ENCODE results near the gene CEP72.
"Not testable (repeated sequence)": the region's sequence is repeated elsewhere in the genome, so short reads cannot be mapped to it uniquely, and the experiment has no call there.

Gene CEP72

DNA sequence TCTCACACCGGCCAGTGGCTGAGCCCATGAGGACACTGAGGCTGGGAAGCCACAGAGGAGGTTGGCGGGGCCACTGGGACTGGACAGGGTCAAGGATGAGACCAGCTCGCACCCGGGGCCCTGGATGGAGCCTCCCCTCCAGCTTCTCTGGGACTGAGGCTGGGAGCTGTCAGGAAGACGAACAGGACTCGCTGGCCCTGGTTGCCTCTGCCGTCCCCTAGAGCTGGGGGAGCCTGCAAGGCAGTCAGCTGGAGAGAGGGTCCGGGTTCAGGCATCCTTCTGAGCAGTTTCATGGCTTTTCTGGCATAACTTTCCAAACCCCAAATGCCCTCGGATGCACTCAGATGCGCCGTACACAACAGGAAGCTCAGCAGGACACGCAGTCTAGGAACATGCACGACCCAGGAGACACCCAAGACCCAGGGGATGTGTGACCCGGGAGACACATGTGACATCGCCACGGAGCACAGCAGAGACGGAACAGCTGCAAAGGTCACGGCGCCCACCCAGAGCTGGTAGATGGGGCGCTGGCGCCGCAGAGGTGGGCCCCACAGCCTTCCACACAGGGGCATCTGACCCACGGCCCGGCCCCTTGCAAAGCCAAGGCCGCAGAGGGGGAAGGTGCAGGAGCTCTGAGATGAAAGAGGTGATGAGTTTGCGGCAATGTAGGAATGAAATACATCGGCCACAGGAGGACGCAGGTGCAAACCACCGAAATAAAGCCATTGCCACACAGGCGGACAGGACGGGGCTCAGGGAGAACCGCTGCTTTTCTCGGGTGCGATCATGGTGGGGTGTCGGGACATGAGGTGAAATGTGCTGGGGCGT is 63.9 kb downstream of the CEP72 start:
- no peak overlapping the region for H3K4me3 ChIP-seq (ENCODE audit: low read length)
- no peak for DNase-seq (ENCODE audit: low read depth, low spot score)

GRCh38 chr5:676699-677076 is 64.5 kb downstream of the CEP72 start:
- H3K4me3 ChIP-seq (ENCODE audit: low read length): no peak overlapping the region
- DNase-seq (ENCODE audit: low read depth, low spot score): no peak

DNA sequence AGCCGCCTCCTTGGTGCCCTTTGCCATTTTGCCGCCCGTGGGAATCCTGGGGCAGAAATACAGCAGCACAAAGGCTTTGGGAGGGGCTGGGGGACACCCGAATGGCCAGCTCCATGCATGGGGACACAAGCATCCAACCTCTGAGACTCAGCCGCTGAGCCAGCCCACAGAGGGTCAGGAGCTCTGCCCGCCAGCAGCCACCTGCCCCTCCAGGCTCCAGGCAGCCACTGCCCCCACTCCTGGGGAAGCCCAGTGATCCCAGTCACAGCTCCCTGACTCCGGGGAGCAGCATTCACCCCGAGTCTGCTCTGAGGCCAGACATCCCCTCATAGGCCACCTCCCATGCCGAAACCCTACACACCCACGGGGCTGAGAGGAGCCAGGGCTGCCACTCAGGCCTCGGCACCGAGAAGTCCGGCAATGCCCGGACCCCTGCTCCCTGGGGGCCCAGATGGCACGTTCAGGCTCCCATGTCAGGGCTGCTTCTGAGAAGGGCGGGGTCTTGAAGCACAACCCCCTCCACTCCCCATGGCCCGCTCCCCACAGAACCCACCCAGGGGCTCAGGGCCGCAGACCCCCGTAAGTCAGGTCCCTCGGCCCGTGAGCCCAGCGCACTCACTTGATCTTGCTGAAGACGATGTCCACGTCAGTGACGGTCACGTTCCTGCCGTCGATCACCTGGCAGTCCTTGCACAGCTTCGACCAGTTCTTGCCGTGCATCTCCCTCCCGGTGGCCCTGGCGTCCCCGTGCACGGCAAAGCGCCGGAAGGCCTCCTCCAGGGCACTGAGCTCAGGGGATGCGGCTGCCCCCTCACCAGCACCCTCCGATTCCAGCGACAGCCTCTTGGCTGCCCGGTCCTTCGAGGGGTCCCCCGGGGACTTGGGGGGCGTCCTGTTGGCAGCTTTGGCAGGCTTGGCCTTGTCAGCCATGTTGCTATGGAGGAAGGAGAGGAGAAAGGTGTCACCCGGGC is 65.3 kb downstream of the CEP72 start:
- no peak overlapping the region for H3K4me3 ChIP-seq (ENCODE audit: low read length)
- no peak for DNase-seq (ENCODE audit: low read depth, low spot score)

DNA sequence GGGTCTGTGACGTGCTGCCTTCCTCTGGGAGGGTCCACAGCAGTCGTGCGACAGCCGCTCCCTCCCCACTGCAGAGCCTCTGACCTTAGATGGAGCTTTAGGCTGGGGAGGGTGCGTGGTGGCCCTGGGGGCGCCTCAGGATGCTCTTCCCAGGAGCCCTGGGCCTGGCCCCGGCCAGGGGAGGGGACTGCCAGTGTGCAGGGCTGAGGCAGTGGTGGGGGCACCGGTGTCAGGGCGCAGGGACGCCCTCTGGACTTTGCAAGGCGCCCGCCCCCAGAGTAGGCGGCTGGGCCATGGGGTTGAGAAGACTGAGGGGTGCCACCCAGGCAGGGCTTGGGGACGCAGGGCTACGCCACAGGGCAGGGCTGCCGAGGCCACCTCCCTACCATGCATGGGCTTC is 66.4 kb downstream of the CEP72 start:
- H3K4me3 ChIP-seq (ENCODE audit: low read length); DNase-seq (ENCODE audit: low read depth, low spot score): not testable (repeated sequence)

DNA sequence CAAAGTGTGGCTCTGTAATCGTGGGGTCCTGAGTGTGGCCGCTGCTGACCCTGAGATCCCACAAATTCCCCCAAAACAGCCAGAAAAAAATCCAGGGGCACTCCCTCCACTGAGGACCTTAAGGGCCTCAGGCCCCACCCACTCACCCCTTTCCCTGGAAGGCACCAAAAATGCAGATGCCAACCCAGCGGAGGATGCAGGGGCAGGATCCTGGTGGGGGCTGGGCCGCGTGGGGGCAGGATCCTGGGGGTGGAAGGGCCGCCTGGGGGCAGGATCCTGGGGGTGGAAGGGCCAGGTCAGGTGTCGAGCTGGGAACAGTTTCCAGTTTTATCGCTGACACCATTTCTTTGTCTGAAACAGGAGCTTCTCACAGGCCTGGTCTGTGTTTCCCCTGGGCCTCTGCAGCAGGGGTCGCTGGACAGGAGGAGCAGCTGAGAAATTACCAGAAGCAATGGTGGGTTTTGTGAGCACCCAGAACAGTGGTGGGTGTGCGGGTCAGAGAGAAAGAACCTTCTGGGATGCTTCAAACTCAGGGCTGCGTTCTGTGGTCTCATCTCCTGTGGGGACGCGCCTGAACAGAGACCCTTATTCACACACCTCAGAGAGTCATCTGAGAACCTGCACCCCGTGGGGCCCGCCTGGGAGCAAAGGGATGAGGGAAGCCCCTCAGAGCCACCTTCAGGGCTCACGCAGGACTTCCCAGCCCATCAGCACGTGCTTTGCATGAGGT is 67.2 kb downstream of the CEP72 start:
- DNase-seq (ENCODE audit: low read depth, low spot score); H3K4me3 ChIP-seq (ENCODE audit: low read length): not testable (repeated sequence)

- H3K4me3 ChIP-seq (ENCODE audit: low read length): not testable (repeated sequence)
Observed at GRCh38 chr5:680118-680795, 68.1 kb downstream of the CEP72 start.

GRCh38 chr5:680836-681235 is 68.7 kb downstream of the CEP72 start:
- DNase-seq (ENCODE audit: low read depth, low spot score); H3K4me3 ChIP-seq (ENCODE audit: low read length): not testable (repeated sequence)

More at GRCh38 chr5:680118-680795, 68.1 kb downstream of the CEP72 start:
- DNase-seq (ENCODE audit: low read depth, low spot score): not testable (repeated sequence)

DNA sequence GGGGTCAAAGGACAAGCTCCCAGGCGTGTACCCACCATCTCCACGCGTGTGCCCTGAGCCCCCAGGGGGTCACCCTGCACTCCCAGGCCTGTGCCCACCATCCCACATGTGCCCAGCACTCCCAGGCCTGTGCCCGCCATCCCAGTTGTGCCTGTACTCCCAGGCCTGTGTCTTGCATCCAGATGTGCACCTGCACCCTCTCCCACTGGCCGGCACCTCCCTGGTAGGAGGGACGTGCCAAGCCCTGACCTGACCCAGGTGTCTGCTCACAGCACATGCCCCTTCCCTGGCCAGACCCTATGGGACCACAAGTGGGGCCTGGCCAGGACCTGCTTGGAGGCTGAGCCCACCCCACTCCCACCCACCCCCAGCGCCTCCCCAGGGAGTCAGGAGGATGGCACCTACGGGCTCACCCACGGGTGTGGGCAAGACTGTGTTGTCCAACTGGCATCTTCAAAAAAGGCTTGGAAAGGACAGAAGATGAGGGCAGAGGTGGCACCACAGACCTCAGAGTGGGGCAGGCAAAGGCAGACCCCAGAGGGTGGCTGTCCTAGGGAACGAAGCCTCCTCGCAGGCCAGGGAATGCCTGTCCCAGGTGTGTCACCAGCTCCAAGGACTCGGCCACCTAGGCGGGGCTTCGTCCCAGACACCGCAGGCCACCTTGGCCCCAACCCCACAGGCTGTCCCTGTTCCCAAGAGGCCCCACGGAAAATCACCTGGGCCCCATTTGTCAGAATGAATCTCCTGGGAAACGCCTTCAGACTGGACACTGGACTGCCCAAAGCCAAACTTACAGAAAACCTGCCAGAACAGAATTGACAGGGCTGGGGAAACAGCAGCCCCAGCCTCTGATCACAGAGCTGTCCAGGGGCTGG is 69.4 kb downstream of the CEP72 start:
- H3K4me3 ChIP-seq (ENCODE audit: low read length); DNase-seq (ENCODE audit: low read depth, low spot score): not testable (repeated sequence)

DNA sequence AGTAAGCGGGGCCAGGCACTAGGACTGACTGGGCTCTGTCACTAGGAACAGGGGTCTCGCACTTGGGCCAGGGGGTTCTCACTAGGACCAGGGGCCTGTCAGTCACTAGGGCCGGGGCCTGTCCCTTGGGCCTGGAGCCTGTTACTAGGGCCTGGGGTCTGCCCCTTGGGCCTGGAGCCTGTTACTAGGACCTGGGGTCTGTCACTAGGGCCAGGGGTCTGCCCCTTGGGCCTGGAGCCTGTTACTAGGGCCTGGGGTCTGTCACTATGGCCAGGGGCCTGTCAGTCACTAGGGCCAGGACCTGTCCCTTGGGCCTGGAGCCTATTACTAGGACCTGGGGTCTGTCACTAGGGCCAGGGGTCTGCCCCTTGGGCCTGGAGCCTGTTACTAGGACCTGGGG is 70.1 kb downstream of the CEP72 start:
- DNase-seq (ENCODE audit: low read depth, low spot score); H3K4me3 ChIP-seq (ENCODE audit: low read length): not testable (repeated sequence)

DNA sequence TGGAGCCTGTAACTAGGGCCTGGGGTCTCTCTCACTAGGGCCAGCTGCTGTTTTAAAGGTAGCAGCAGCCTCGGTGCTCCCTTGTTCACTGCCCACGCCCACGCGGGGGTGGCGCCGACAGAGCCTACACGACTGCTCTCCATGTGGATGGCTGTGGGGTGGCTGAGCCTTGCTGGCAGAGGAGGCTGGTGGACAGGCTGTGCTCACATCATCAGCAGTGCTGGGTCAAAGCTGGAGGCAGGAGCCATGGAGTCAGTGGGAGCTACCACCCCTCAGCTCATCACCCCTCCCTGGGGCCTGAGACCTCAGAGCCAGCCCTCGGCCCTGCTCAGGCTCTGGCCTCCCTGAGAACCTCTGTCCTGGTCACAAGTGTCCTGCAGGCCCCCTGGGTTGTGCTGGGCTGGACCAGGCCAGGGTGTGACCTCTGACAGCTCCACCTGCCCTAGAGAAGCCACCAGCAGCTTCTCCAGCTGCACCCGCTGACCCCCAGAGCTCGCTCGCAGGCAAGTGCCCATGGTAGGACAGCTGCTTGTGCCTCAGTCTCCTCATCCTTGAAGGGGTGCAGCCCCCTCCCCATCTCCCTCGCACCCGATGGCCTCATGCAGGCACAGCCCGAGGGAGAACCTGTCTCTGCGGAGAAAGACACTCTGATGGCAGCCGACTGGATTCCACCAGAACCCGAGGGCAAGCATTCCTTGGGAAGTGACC is 70.7 kb downstream of the CEP72 start:
- not testable (repeated sequence) for DNase-seq (ENCODE audit: low read depth, low spot score)

DNA sequence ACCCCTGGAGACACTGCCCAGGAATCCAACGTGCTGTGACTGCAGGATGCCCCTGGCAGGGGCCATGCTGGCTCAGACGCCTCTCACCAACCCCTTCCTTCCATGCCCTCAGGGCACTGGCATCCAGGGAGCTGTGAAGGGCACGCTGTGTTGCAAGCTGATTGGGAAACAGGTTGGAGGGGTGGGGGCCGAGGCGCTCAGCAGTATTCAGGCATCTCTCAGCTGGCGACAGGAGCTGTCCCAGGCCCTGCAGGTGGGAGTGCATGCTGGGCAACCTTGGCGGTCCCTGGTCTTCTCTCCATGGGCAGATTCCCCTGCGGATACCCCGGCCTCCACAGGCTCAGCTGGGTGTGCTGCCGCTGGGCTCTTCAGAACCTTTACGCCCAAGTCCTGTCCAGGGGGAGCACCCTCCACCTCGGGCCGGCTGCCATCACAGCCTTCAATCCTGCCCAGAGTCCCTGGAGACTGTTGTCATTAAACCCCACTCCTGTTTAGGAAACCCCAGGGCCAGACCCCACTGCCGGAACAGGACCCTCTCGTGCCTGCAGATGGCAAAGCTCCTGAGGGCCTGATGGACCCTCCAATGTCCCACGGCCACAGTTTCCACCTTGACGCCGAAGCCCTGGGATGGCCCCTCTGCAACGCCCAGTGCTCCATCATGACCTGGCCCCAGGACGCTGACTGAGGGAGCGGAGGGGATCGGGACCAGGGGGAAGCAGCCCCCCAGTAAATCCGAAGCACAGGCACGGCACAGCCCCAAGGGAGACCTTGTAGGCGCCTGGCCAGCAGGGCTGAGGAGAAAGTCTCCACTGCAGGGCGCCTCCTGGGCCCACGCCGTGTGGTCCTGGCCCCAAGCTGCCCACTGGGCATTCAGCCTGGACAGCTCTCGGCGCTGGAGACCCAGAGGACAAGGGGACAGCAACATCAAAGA is 71.7 kb downstream of the CEP72 start:
- no peak for DNase-seq (ENCODE audit: low read depth, low spot score)
- no peak overlapping the region for H3K4me3 ChIP-seq (ENCODE audit: low read length)

More for the DNA sequence above, 70.7 kb downstream of the CEP72 start:
- H3K4me3 ChIP-seq (ENCODE audit: low read length): not testable (repeated sequence)

DNA sequence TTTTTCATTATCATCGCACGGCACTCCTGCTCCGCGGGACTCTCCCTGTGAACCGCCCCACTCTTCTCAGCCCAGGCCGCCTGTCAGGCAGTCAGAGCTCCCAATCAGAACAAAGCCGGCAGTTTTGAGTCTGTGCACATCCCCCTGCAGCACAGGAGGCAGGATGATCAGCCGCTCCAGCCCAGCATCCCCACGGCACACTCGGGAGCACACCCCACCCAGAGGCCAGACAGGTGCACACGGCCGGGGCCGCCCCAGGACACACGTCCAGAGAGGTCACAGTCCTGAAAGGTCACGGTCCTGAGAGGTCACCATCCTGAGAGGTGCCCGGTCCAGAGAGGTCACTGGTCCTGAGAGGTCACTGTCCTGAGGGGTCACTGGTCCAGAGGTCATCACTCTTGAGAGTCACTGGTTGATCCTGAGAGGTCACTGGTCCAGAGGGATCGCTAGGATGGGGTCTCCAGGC is 72.6 kb downstream of the CEP72 start:
- H3K4me3 ChIP-seq (ENCODE audit: low read length): no peak overlapping the region
- no peak for DNase-seq (ENCODE audit: low read depth, low spot score)

GRCh38 chr5:685262-686171 is 73.4 kb downstream of the CEP72 start:
- DNase-seq (ENCODE audit: low read depth, low spot score): no peak
- H3K4me3 ChIP-seq (ENCODE audit: low read length): no peak overlapping the region

GRCh38 chr5:686172-686523 is 74.0 kb downstream of the CEP72 start:
- H3K4me3 ChIP-seq (ENCODE audit: low read length); DNase-seq (ENCODE audit: low read depth, low spot score): not testable (repeated sequence)

GRCh38 chr5:686936-687335 is 74.8 kb downstream of the CEP72 start:
- H3K4me3 ChIP-seq (ENCODE audit: low read length); DNase-seq (ENCODE audit: low read depth, low spot score): not testable (repeated sequence)

All from Jurkat, Clone E6-1 (cell line).